ENCODE measurements around the gene GAB2. TPM values are rescaled to one million over a fixed set of nuclear protein-coding genes. Genes with fewer than 3 reads are reported as not detected.

Gene GAB2
- total RNA-seq, 1 experiment from 2014 or later: 3.3 TPM

GRCh38 chr11:78226684-78227680 lies 190.6 kb downstream of the GAB2 start:
- Histone ChIP-seq H3T11ph (ENCODE audit: low read length) (no peak overlapping the region), H2BK12ac (ENCODE audit: insufficient read length, low read depth, low read length) (no peak overlapping the region), H2BK15ac (ENCODE audit: low read depth, low read length) (no peak overlapping the region), H3K79me2 (ENCODE audit: insufficient read depth, low read length) (no peaks in the 10 kb centered on the region), H3K23ac (ENCODE audit: insufficient read length, low read depth, low read length) (no peak overlapping the region), H2AFZ (ENCODE audit: low read length) (no peak overlapping the region), H3K4me1 (ENCODE audit: insufficient read depth, low read length) (peaks cover 2% of the 10 kb centered on the region; the same call in 1 of the 2 replicates), H3K23me2 (ENCODE audit: insufficient read length, low read depth, low read length, poor library complexity, severe bottlenecking) (no peaks in the 10 kb centered on the region), H4K5ac (ENCODE audit: insufficient read length, low read depth, low read length) (no peak overlapping the region), H4K20me1 (ENCODE audit: control insufficient read depth, insufficient read depth, insufficient read length) (no peaks in the 10 kb centered on the region), H2BK120ac (ENCODE audit: low read depth, low read length, poor library complexity, severe bottlenecking) (no peak overlapping the region), H3K27ac (ENCODE audit: insufficient read length, low read depth, low read length) (no peak overlapping the region), H3K56ac (ENCODE audit: insufficient read length, low read depth, low read length) (no peak overlapping the region), H3K79me1 (ENCODE audit: insufficient read depth, low read depth, low read length, poor library complexity, severe bottlenecking) (no peaks in the 10 kb centered on the region), H3K9me3 (ENCODE audit: control insufficient read depth, low read depth, low read length) (no peaks in the 10 kb centered on the region), H3K27me3 (ENCODE audit: insufficient read depth, low read length) (no peaks in the 10 kb centered on the region), H3K4me2 (ENCODE audit: insufficient read depth, insufficient read length, low read length) (no peak overlapping the region), H3K18ac (ENCODE audit: insufficient read length, low read depth, low read length) (no peak overlapping the region), H4K8ac (replicated peaks; ENCODE audit: insufficient read length, low read depth, low read length) (no peak overlapping the region), H4K91ac (ENCODE audit: insufficient read length, low read depth, low read length) (no peak overlapping the region), H3K4ac (ENCODE audit: low read depth, low read length) (no peak overlapping the region), H2BK5ac (ENCODE audit: insufficient read length, low read length) (no peak overlapping the region), H2BK20ac (ENCODE audit: low read depth, low read length, poor library complexity, severe bottlenecking) (no peak overlapping the region), H3K9ac (ENCODE audit: extremely low read depth, insufficient read length, low read length) (no peak overlapping the region), H3K14ac (ENCODE audit: insufficient read depth, low read length) (no peak overlapping the region), H2AK5ac (ENCODE audit: insufficient read length, low read length) (no peak overlapping the region)
- peaks cover 0 to 6% (median 0%) of the 10 kb centered on the region in 3 experiments; a peak in 2 of 7 replicates for H3K36me3 Mint-ChIP-seq (ENCODE audit: insufficient read depth in 1 of 3, low read depth in 3 of 3)
- no peaks in the 10 kb centered on the region for H3K4me1 Mint-ChIP-seq
- TF ChIP-seq CTCF (conservative IDR thresholded peaks at IDR 0.05): no peak
- H3K9me3 Mint-ChIP-seq: no peaks in the 10 kb centered on the region
- H3K27me3 Mint-ChIP-seq (ENCODE audit: low read depth): no peaks in the 10 kb centered on the region
- no peak for DNase-seq
- WGBS (ENCODE audit: extremely low coverage, insufficient read length, low lambda C conversion rate): no CpG with 5 or more reads among the region's 12 CpGs
- H3K4me3 Mint-ChIP-seq: no peak overlapping the region
- H3K27ac Mint-ChIP-seq: peak overlapping the region in 1 of 3 experiments; percentile 34; a peak in 1 of 7 replicates

Measured in H9 (cell line).